Activated T-cell treated with anti-CD3 and anti-CD28 coated beads, Interleukin-2, amount 50 U/mL, for 24 hours (primary cell): ENCODE data around the gene MEGF11.

Source experiments
- DNase-seq: peaks from one replicate; pipeline ENCODE4 v3.0.0-alpha.2; 2020
- H3K27ac Mint-ChIP-seq: 2 replicates; pipeline ENCODE4 v1.8.0; 2020; ENCODE audit warnings: mild to moderate bottlenecking, mixed read lengths
- H3K27me3 Mint-ChIP-seq: 2 replicates; pipeline ENCODE4 v1.8.0; 2020; ENCODE audit warnings: mixed read lengths
- H3K36me3 Mint-ChIP-seq: 2 replicates; pipeline ENCODE4 v1.8.0; 2020; ENCODE audit warnings: low read depth, mixed read lengths
- H3K4me1 Mint-ChIP-seq: 2 replicates; pipeline ENCODE4 v1.8.0; 2020; ENCODE audit warnings: low read depth, mixed read lengths
- H3K4me3 Mint-ChIP-seq: 2 replicates; pipeline ENCODE4 v1.8.0; 2020; ENCODE audit warnings: mild to moderate bottlenecking, moderate library complexity, mixed read lengths
- H3K9me3 Mint-ChIP-seq: 2 replicates; pipeline ENCODE4 v1.8.0; 2020; ENCODE audit warnings: mixed read lengths

MEGF11 gene

DNA sequence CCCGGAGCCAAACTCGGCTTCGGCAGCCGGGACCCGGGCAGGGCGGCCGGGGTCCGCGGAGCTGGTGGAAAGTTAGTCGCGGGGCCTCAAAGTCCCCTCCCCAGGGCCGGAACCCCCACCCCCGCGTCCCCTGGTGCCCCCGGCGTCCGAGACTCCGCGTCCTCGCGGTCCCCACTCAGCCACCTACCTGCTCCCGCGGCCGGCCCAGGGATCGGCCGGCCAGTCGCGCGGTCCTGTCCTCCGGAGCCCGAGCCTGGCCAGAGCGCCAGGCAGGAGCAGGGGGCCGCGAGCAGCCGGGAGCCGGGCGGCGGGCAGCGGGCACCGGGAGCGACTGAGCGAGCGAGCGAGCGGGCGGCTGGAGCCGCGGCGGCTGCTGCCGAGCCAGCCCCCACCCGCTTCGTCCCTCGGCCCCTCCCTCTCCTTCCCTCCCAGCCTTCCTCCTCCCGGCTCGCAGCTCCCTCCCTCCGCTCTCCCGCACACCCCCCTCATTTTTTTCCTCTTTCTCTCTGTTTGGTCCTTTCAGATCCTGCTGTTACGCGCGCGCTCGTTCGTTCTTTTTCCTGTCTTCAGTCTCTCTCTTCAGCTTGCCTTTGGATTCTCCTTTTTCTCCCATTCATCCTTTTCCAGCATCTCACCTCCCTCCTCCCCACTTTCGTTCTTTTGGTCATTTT, at the start of gene MEGF11:
MEGF11 (minus strand) TSS at position 333 of the 671 bp plus-strand sequence. CDS start 125,347 bp downstream, outside the sequence.
- peaks cover 18% of the 10 kb centered on the region for H3K4me1 Mint-ChIP-seq
- no peaks in the 10 kb centered on the region for H3K36me3 Mint-ChIP-seq
- H3K4me3 Mint-ChIP-seq: peak within 1 kb of the TSS; percentile 75
- peaks cover 78% of the 10 kb centered on the region for H3K27me3 Mint-ChIP-seq
- DNase-seq: peak; percentile 38
- no peaks in the 10 kb centered on the region for H3K9me3 Mint-ChIP-seq
- no peak within 1 kb of the TSS for H3K27ac Mint-ChIP-seq

DNA sequence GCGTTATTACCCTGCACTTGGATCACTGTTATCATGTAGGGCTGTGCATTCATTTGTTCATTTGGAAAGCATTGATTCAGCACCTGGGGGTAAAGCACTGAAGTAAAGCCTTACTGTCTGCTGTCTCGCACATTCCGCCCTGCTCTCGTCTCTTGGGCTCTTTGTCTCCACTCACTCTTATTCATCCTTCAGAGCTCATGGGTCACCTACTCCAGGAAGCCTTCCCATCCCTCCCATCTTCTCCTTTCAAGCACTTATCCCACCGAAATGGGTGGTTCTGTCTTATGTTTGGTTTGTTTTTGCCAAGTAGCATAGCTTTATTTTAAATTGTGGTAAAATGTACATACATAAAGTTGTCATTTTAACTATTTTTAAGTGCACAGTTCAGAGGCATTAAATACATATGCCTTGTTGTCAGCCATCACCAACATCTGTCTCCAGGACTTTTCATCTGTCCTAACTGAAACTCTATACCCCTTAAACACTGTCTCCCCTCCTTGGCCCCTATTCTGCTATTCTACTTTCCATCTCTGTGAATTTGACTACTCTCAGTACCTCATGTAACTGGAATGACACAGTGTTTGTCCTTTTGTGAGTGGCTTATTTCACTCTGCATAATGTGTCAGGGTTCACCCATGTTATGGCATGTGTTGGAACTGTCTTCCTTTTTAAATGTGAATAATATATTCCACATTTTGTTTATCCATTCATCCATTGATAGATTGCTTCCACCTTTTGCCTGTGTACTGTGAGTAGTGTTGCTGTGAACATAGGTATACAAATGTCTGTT, 49.1 kb upstream of the MEGF11 start:
- Mint-ChIP-seq H3K4me1 (peaks cover under 1% of the 10 kb centered on the region), H3K27me3 (no peaks in the 10 kb centered on the region), H3K4me3 (no peak overlapping the region), H3K27ac (no peak overlapping the region), H3K36me3 (peaks cover 65% of the 10 kb centered on the region), H3K9me3 (no peaks in the 10 kb centered on the region)
- DNase-seq: no peak

DNA sequence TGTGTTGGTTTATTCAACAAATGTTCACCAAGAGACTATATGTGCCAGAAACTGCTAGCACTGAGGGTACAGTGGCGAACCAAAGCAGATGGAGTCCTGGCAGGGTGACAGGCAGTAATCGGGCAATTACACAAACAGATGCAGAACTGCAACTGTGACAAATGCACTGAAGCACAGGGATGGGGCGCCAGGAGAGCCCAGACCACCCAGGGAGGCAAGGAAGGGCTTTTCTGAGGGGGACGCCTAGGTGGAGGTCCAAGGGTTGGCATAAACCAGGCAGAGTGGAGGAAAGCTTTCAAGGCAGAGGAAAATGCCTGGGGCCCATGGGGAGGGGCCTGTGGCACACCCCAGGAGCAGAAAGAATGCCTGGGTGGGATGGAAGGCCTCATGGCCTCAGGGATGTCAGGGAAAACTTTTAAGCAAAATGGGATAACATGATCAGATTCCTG, 45.3 kb upstream of the MEGF11 start:
- Mint-ChIP-seq H3K36me3 (peaks cover 76% of the 10 kb centered on the region), H3K4me3 (no peak overlapping the region), H3K27ac (peak overlapping the region; percentile 57), H3K9me3 (no peaks in the 10 kb centered on the region), H3K4me1 (peaks cover 30% of the 10 kb centered on the region), H3K27me3 (no peaks in the 10 kb centered on the region)
- no peak for DNase-seq

DNA sequence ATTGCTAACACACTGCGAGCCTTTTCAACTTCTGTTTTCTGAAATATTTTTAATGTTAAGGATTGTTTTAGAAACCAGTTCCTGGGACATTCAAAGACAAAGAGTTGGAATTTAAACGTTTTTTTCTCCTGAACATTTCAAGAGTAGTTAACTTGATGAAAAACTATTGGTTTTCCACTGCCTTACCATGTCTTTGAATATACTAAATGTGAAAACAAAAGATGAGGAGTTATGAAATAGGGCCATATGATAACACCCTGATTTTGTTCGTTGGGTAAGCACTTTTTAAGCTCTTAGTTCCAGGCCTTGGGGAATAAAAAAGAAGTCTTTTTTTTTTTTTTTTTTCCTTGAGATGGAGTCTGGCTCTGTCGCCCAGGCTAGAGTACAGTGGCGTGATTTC, 42.6 kb upstream of the MEGF11 start:
- Mint-ChIP-seq H3K4me3 (no peak overlapping the region), H3K9me3 (no peaks in the 10 kb centered on the region)

DNA sequence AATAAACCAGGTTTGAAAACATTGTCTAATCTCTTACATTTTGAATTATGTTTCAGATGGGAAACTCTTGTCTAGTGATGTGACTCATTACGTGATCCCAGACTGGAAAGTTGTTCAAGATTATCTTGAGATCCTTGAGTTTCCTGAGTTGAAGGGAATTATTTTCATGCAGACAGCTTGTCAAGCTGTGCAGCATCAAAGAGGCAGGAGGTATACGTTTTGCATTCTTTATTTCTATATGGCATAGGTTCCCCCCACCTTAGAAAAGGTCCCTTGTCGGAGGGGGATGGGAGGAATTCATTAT, 41.3 kb upstream of the MEGF11 start:
- H3K27me3 Mint-ChIP-seq: no peaks in the 10 kb centered on the region
- H3K4me1 Mint-ChIP-seq: peaks cover 53% of the 10 kb centered on the region

More for the DNA sequence above, 42.6 kb upstream of the MEGF11 start:
- no peak for DNase-seq
- Mint-ChIP-seq H3K27me3 (no peaks in the 10 kb centered on the region), H3K4me1 (peaks cover 43% of the 10 kb centered on the region), H3K36me3 (peaks cover 66% of the 10 kb centered on the region), H3K27ac (no peak overlapping the region)

DNA sequence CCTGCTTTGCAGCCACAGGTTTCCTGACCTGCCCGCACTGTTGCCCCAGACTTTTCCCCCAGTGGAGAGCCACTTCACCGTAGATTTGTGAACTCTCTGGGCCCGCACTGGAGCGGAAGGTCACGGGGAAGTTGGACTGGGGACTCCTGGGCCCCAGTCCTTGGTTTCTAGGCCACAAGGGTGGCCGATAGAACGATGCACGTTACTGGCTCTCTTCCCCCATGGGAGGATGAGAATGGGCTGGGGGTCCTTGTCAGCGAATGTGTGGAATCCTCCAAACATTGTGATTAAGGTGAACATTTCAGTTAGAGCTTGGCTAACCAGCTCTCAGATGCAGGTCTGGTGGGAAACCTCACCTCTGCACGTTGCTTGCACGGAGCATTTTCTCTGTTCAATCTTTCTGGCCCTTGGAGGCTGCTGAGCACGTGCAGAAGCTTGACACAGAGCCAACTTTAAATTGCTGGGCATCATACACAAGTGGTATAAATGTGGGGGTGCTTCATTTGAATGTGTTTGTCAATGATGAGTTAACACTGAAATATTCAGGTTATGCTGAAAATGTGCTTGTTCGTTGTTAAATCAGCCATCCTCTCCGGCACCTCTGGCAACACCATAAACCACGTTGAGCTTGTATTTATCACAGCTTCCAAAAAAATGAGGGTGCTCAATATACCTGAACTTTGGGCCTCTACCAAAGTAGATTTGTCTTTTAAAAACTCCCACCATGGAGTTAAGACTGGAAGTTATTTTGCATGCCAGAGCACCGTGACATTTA, 40.8 kb upstream of the MEGF11 start:
- H3K4me1 Mint-ChIP-seq: peaks cover 53% of the 10 kb centered on the region
- no peaks in the 10 kb centered on the region for H3K9me3 Mint-ChIP-seq
- DNase-seq: no peak
- H3K27ac Mint-ChIP-seq: peak overlapping the region; percentile 95
- peak overlapping the region; percentile 88 for H3K4me3 Mint-ChIP-seq
- no peaks in the 10 kb centered on the region for H3K27me3 Mint-ChIP-seq
- H3K36me3 Mint-ChIP-seq: peaks cover 53% of the 10 kb centered on the region

More for the DNA sequence above, 41.3 kb upstream of the MEGF11 start:
- peaks cover 55% of the 10 kb centered on the region for H3K36me3 Mint-ChIP-seq
- no peak for DNase-seq
- H3K4me3 Mint-ChIP-seq: peak overlapping the region; percentile 88
- no peaks in the 10 kb centered on the region for H3K9me3 Mint-ChIP-seq
- H3K27ac Mint-ChIP-seq: peak overlapping the region; percentile 95

DNA sequence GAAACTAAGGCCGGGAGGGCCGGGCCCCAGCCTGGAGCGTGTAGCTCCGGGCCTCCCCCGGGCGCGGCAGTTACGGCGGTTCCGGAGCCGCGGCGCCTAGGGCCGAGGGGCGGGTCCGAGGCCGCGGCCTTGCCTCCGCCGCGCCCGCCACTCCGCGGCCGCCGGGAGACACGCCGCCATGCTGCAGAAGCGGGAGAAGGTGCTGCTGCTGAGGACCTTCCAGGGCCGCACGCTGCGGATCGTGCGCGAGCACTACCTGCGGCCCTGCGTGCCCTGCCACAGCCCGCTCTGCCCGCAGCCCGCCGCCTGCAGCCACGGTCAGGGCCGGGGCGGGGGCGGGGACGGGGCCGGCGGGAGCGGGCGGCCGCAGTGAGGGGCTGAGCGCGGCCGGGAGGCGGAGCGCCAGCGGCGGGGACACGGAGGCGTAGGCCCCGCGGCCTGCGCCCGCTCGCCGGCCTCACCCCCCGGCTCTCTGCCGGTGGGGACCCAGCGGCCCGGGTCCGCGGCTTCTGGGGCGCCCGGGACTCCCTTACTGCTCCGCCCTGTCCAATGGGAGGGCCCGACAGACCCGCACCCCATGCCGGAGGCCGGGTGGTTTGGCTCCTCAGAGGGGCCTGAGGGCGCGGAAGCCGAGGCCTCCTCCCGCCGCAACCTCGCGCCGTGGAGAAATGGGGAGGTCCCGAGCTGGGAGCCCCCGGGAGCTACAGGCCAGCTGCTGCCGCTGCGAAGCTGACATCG, 40.0 kb upstream of the MEGF11 start, which contains the start of gene DIS3L:
DIS3L (plus strand) TSS at position 150 of the 738 bp plus-strand sequence; CDS start at position 179, 29 bp downstream.
- Mint-ChIP-seq H3K27ac (peak within 1 kb of the TSS; percentile 95), H3K4me3 (peak within 1 kb of the TSS; percentile 88), H3K4me1 (peaks cover 53% of the 10 kb centered on the region), H3K27me3 (no peaks in the 10 kb centered on the region), H3K9me3 (no peaks in the 10 kb centered on the region), H3K36me3 (peaks cover 46% of the 10 kb centered on the region)
- DNase-seq: peak; percentile 84

DNA sequence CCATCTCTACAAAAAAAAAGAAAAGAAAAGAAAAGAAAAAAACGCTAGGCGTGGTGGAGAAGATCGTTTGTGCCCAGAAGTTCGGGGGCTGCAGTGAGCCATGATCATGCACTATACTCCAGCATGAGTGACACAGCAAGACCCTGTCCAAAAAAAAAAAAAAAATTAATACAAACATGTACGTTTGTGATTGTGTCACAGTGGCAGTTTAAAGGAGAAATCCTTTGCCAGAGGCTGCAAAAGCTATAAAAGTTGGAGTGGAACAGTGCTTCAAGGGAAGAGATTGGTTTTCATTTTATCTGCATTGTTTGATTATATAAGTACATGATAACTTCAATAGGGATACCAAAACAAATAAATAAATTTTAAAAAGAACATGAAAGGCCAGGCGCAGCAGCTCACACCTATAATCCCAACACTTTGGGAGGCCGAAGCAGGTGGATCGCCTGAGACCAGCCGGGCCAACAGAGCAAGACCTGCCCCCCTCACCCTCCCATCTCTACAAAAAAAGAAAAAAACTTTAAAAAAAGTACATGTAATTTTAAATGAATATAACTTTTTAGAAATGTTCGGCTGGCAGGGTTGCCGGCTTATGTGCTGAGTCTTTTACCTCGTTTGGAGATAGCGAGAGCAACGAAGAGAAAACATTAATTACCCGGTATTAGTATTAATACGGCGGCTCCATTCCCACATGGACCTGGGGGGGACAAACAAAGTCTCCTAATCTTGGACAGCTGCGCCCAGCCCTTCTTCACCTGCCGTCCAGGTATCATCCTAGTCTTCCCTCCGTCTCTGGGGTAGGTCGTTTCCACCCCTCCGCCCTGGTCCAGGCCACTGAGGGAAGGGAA, 39.2 kb upstream of the MEGF11 start:
- DNase-seq: no peak
- Mint-ChIP-seq H3K4me1 (peaks cover 53% of the 10 kb centered on the region), H3K4me3 (peak overlapping the region; percentile 83), H3K9me3 (no peaks in the 10 kb centered on the region), H3K36me3 (peaks cover 40% of the 10 kb centered on the region), H3K27ac (peak overlapping the region; percentile 93), H3K27me3 (no peaks in the 10 kb centered on the region)

DNA sequence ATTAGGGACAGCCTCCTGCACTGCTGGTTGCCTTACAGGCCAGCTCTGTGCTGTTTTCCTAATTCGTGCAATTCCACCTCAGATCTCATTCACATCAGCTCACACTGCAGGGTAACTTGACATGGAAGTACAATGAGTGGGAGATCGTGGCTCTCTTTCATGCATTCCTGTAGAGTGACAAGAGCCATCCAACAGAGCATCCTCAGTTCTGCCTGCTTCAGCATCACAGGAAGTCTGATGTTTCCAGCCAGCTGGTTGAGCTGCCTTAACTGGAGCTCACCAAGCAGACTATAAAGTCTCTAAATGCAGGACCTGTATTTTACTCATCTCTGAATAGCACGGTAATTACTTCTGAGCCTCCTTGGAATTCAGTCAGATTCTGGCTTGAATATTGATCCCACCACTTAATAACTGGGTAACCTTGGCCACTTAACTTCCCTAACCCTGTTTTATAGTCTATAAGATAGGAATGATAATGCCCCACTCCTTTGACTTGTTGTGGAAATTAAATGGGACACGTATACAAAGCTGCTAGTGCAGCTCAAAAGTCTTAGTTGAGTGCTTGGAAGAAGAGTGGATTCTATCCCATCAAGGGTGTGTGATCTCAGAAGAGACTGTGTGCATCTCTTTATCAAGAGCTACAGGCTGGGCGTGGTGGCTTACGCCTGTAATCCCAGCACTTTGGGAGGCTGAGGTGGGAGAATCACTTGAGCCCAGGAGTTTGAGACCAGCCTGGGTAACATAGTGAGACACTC, 38.4 kb upstream of the MEGF11 start:
- H3K36me3 Mint-ChIP-seq: peaks cover 35% of the 10 kb centered on the region
- H3K27ac Mint-ChIP-seq: peak overlapping the region; percentile 93
- H3K27me3 Mint-ChIP-seq: no peaks in the 10 kb centered on the region
- peak overlapping the region; percentile 83 for H3K4me3 Mint-ChIP-seq
- peaks cover 52% of the 10 kb centered on the region for H3K4me1 Mint-ChIP-seq
- DNase-seq: no peak
- H3K9me3 Mint-ChIP-seq: no peaks in the 10 kb centered on the region

DNA sequence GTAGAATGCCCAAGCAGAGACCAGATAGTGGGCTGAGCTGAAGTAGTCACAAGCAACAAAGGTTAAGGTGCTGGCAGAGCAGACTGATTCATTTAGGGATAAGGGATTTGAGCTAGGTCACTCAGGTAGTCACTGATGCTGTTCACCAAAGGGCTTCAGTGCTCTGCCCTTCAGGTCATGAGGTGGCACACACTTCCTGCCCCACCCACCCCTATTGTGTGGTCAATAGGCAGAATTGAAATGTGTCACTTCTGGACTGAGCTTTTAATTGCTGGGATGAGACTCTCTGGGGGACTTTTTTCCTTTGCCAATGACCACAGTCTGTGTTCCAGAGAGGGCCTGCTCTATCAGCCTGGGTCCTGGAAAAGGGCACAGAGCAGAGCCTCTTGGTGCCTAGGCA, 37.0 kb upstream of the MEGF11 start:
- H3K4me1 Mint-ChIP-seq: peaks cover 39% of the 10 kb centered on the region
- H3K9me3 Mint-ChIP-seq: no peaks in the 10 kb centered on the region
- H3K27ac Mint-ChIP-seq: peak overlapping the region; percentile 23
- peaks cover 21% of the 10 kb centered on the region for H3K36me3 Mint-ChIP-seq
- DNase-seq: no peak
- H3K27me3 Mint-ChIP-seq: no peaks in the 10 kb centered on the region
- H3K4me3 Mint-ChIP-seq: no peak overlapping the region

DNA sequence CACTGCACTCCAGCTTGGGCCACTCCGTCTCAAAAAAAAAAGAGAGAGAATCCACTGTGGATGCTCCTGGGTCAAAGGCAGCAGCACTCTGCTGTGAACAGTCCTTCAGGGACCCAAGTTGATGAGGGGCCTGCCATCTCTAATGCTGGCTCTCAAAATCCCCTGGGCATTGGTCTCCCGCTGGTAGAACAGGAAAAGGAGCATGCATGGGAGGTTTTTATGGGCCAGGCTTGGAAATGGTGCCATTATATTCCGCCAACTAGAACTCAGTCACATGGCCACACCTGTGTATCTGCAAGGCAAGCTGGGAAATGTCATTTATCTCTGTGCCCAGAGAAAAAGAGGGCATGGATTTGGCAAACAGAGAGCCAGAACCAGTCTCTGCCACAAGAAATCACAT, 36.5 kb upstream of the MEGF11 start:
- Mint-ChIP-seq H3K4me1 (peaks cover 34% of the 10 kb centered on the region), H3K9me3 (no peaks in the 10 kb centered on the region), H3K27me3 (no peaks in the 10 kb centered on the region), H3K4me3 (no peak overlapping the region), H3K27ac (peak overlapping the region; percentile 23), H3K36me3 (peaks cover 18% of the 10 kb centered on the region)
- DNase-seq: no peak

DNA sequence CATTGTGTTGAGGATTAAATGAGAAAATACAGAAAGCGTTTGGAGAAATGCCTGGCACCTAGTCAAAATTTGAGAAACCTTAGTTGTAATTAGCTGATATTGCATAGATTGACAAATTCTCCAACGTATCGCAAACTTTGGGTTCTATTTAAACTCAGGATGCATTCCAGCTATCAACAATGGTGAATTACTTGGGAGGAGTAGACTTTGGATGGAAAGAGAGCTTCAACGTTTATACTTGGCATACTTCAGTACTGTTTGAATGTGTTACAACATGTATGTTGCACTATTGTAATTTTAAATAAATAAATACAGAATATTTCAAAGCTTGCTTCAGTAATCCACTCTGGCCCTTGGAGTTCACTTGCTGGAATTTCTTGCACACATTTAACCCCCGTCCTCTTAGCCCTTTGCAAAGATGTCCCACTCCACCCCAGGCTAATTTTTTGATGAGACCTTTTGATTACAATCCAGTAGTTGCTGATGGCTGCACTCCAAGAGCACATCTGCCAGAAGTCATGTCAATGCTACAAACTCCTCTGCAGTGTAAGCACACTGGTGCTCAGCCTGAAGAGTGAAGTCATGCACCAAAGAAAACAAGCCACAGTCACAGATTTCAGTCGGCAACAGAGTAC, 35.1 kb upstream of the MEGF11 start:
- no peak for DNase-seq
- Mint-ChIP-seq H3K27ac (no peak overlapping the region), H3K4me1 (peaks cover 25% of the 10 kb centered on the region), H3K36me3 (peaks cover 7% of the 10 kb centered on the region), H3K9me3 (no peaks in the 10 kb centered on the region), H3K4me3 (no peak overlapping the region), H3K27me3 (no peaks in the 10 kb centered on the region)
